Sigmoid colon (tissue), 7 donors: ENCODE data around the gene TMEM11. TPM values are rescaled to one million over a fixed set of nuclear protein-coding genes. Genes with fewer than 3 reads are reported as not detected.
A peak's percentile ranks its signal among the peaks of the same experiment; 100 is the strongest.

Experiments used
- DNase-seq: peaks from one replicate; pipeline ENCODE4 v3.0.0-alpha.2; 2019
- H3K27ac ChIP-seq, 4 donors: fragments of 200-600 bp; sonication (generic); one replicate each; pipeline ENCODE4 v1.5.1; 2016 to 2019; ENCODE audit warnings: mild to moderate bottlenecking in 1 of 4
- H3K27me3 ChIP-seq, 3 donors: fragments of 200-600 bp; sonication (generic); one replicate each; pipeline ENCODE4 v1.5.1; 2019; ENCODE audit warnings: mild to moderate bottlenecking in 1 of 3
- H3K36me3 ChIP-seq, 4 donors: fragments of 200-600 bp; sonication (generic); one replicate each; pipeline ENCODE4 v1.5.1; 2016 to 2019
- H3K4me1 ChIP-seq, 4 donors: fragments of 200-600 bp; sonication (generic); one replicate each; pipeline ENCODE4 v1.5.1; 2017 to 2019
- H3K4me3 ChIP-seq, 4 donors: fragments of 200-600 bp; sonication (generic); one replicate each; pipeline ENCODE4 v1.5.1; 2017 to 2019; ENCODE audit warnings: mild to moderate bottlenecking in 2 of 4, moderate library complexity in 1 of 4
- H3K9me3 ChIP-seq, 4 donors: fragments of 200-600 bp in 3 of 4; sonication (generic) in 3 of 4; one replicate each; pipeline versions ENCODE4 v1.5.1 to v1.6.1; 2013 to 2019
- CTCF ChIP-seq, 4 experiments: fragments of 450-650 bp in 3 of 4; fragments of 200-600 bp in 1 of 4; IDR thresholded peaks; one replicate each; pipeline ENCODE4 v1.5.1; 2016 to 2019; ENCODE audit warnings: antibody characterized with exemption in 4 of 4, mild to moderate bottlenecking in 3 of 4, moderate library complexity in 2 of 4
- EP300 ChIP-seq, 4 donors: sonication (generic); formaldehyde crosslinking; IDR thresholded peaks; one replicate each; pipeline ENCODE4 v1.6.1; 2017; ENCODE audit warnings: antibody characterized with exemption in 4 of 4
- POLR2A ChIP-seq, 2 donors: fragments of 450-650 bp; IDR thresholded peaks; one replicate each; pipeline ENCODE4 v1.6.1; 2016; ENCODE audit warnings: antibody characterized with exemption in 2 of 2, mild to moderate bottlenecking in 2 of 2, moderate library complexity in 2 of 2
- POLR2AphosphoS5 ChIP-seq, 4 donors: sonication (generic); formaldehyde crosslinking; IDR thresholded peaks; one replicate each; pipeline ENCODE4 v1.6.1; 2017; ENCODE audit warnings: antibody characterized with exemption in 4 of 4
- WGBS, 2 donors: extraction: QIAGEN DNeasy Blood & Tissue Kit; methylation state at CpG; one replicate each; pipeline ENCODE4 v1.1.7; 2013; 5-methylcytosine and 5-hydroxymethylcytosine counted together
- intact Hi-C: fragments of 100-400 bp; cut with DNase I; formaldehyde crosslinking; loops from one replicate; pipeline ENCODE4 v1.15.1; 2023
- polyA plus RNA-seq, 3 donors: library from polyadenylated mRNA; stranded (reverse); fragments of 200-250 nt; gene quantifications; one replicate each; pipeline ENCODE4 v1.2.3, GENCODE V29; 2013
- total RNA-seq, 4 donors: library from RNA; depleted of rRNA; stranded (reverse); fragments of >200 nt; gene quantifications; one replicate each; pipeline ENCODE4 v1.1.0, GENCODE V29; 2016
- donor health status: healthy with polysubstance abuse.
- donor health status: Bipolar disorder and iron deficiency.
- donor health status: healthy.

The TMEM11 gene
- total RNA-seq (10 to 100 TPM; 14.5 to 32.8 (median 22.4) TPM), polyA plus RNA-seq (10 to 100 TPM; 27.7 to 51.6 (median 40.2) TPM)

- 0% methylated on average over 76 of the region's 76 CpGs for WGBS, 2 donors
- H3K4me1 ChIP-seq, result peaks cover 0 to 61% (median 54%) of the 10 kb centered on the region in 4 donors
Measured at GRCh38 chr17:21214015-21214776, at the start of gene TMEM11. Gene TMEM11 (minus strand): TSS chr17:21214161. CDS start chr17:21214152, 9 bp downstream.

GRCh38 chr17:21263376-21263775 lies 49.4 kb upstream of the TMEM11 start:
- TF ChIP-seq POLR2AphosphoS5 (IDR thresholded peaks at IDR 0.05), result no peak
- no peak for TF ChIP-seq CTCF (IDR thresholded peaks at IDR 0.05)
- TF ChIP-seq POLR2A (IDR thresholded peaks at IDR 0.05), result no peak
- no peak for TF ChIP-seq EP300 (IDR thresholded peaks at IDR 0.05)
- 50 to 75% methylated on average over 6 of the region's 6 CpGs for WGBS, 2 donors
- intact Hi-C loops, result no loop called here
- Histone ChIP-seq H3K4me1 (peaks cover 0 to 12% (median 5%) of the 10 kb centered on the region in 4 donors), H3K36me3 (no peaks in the 10 kb centered on the region), H3K4me3 (no peak overlapping the region), H3K9me3 (no peaks in the 10 kb centered on the region), H3K27me3 (no peaks in the 10 kb centered on the region), H3K27ac (no peak overlapping the region)
- DNase-seq, result no peak

More at GRCh38 chr17:21214015-21214776, at the start of gene TMEM11:
- Histone ChIP-seq H3K27me3 (no peaks in the 10 kb centered on the region), H3K27ac (peak within 1 kb of the TSS; percentile 89 to 93 (median 92)), H3K9me3 (no peaks in the 10 kb centered on the region), H3K36me3 (peaks cover 0 to 15% (median 1%) of the 10 kb centered on the region in 4 donors), H3K4me3 (peak within 1 kb of the TSS; percentile 85 to 95 (median 91))
- DNase-seq, result peak; percentile 98
- TF ChIP-seq EP300 (IDR thresholded peaks at IDR 0.05) (no peak), POLR2AphosphoS5 (IDR thresholded peaks at IDR 0.05) (peak; percentile 82 to 97 (median 90)), CTCF (IDR thresholded peaks at IDR 0.05) (no peak), POLR2A (IDR thresholded peaks at IDR 0.05) (peak; percentile 51 to 78)
- intact Hi-C loops, result loop anchor here (2.0 to 10.0 kb wide), 3 partner anchors 71 to 169 kb away; partner anchors contain the start of genes DHRS7B, MAP2K3 and USP22

GRCh38 chr17:21262259-21262993 lies 48.5 kb upstream of the TMEM11 start:
- intact Hi-C loops, result no loop called here
- no peak for DNase-seq
- H3K36me3 ChIP-seq, result no peaks in the 10 kb centered on the region
- 88 to 91% methylated on average over 12 of the region's 12 CpGs for WGBS, 2 donors
- H3K27me3 ChIP-seq, result no peaks in the 10 kb centered on the region
- no peaks in the 10 kb centered on the region for H3K9me3 ChIP-seq
- H3K4me1 ChIP-seq, result peaks cover 0 to 12% (median 5%) of the 10 kb centered on the region in 4 donors
- no peak overlapping the region for H3K4me3 ChIP-seq
- TF ChIP-seq CTCF (IDR thresholded peaks at IDR 0.05), result no peak
- TF ChIP-seq EP300 (IDR thresholded peaks at IDR 0.05), result no peak
- TF ChIP-seq POLR2A (IDR thresholded peaks at IDR 0.05), result no peak
- TF ChIP-seq POLR2AphosphoS5 (IDR thresholded peaks at IDR 0.05), result no peak
- no peak overlapping the region for H3K27ac ChIP-seq

GRCh38 chr17:21258593-21258992 lies 44.6 kb upstream of the TMEM11 start:
- intact Hi-C loops, result no loop called here

More at GRCh38 chr17:21258593-21258992, 44.6 kb upstream of the TMEM11 start:
- Histone ChIP-seq H3K9me3 (no peaks in the 10 kb centered on the region), H3K27ac (no peak overlapping the region), H3K4me3 (no peak overlapping the region), H3K27me3 (no peaks in the 10 kb centered on the region), H3K36me3 (no peaks in the 10 kb centered on the region), H3K4me1 (peaks cover 0 to 16% (median 11%) of the 10 kb centered on the region in 4 donors)
- DNase-seq, result no peak
- WGBS, 2 donors, result 87 to 89% methylated on average over 7 of the region's 7 CpGs
- TF ChIP-seq CTCF (IDR thresholded peaks at IDR 0.05), result no peak
- no peak for TF ChIP-seq POLR2AphosphoS5 (IDR thresholded peaks at IDR 0.05)
- TF ChIP-seq POLR2A (IDR thresholded peaks at IDR 0.05), result no peak
- no peak for TF ChIP-seq EP300 (IDR thresholded peaks at IDR 0.05)
